GM12891 (cell line): ENCODE results near the gene SLC24A3.

Experiments
- DNase-seq: peaks from one replicate; pipeline ENCODE4 v3.0.0; 2011; ENCODE audit warnings: low spot score; ENCODE audit not compliant: insufficient read length
- FAIRE-seq: peaks from 2 replicates; lab custom pipeline; 2011; peaks lifted over from hg19 to GRCh38; lab: Jason Lieb, UNC
- PAX5 ChIP-seq: IDR thresholded peaks from 2 replicates; pipeline ENCODE4 v1.6.1; 2011; ENCODE audit warnings: low read length, moderate library complexity, mild to moderate bottlenecking; ENCODE audit not compliant: insufficient read depth, severe bottlenecking
- POLR2A ChIP-seq: IDR thresholded peaks from 2 replicates; pipeline ENCODE4 v1.6.1; 2011; ENCODE audit warnings: low read depth, low read length, control low read depth
- POLR2AphosphoS5 ChIP-seq: IDR thresholded peaks from 2 replicates; pipeline ENCODE4 v1.6.1; 2011; ENCODE audit warnings: low read depth, low read length, control low read depth
- POU2F2 ChIP-seq: IDR thresholded peaks from 2 replicates; pipeline ENCODE4 v1.6.1; 2011; ENCODE audit warnings: low read depth, mild to moderate bottlenecking, control low read depth, low read length, moderate library complexity
- SPI1 ChIP-seq: IDR thresholded peaks from 2 replicates; pipeline ENCODE4 v1.6.1; 2011; ENCODE audit warnings: low read depth, low read length, control low read depth
- TAF1 ChIP-seq: IDR thresholded peaks from 2 replicates; pipeline ENCODE4 v1.6.1; 2011; ENCODE audit warnings: low read depth, low read length, control low read depth

The SLC24A3 gene

DNA sequence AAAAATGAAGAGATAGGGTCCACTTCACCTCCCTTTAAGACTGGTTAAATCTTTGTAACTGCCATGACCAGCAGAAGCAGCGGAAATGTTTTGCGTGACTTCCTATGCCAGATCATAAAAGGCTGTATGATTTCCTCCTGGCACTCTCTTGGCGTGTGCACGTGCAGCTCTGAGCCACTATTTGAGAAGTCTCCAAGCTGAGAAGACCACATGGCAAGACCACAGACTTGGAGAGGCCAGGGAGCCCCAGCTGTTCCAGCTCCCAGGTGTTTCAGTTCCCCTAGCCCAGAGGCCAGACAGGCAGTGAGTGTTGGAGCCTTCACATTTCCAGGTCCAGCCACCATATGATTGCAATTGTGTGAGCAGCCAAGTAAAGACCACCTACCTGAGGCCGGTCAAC lies 286.3 kb downstream of the SLC24A3 start:
- DNase-seq = no peak
- FAIRE-seq = no peak
- TF ChIP-seq POLR2A (no peak), POLR2AphosphoS5 (no peak), SPI1 (no peak), POU2F2 (no peak), TAF1 (no peak), PAX5 (no peak)

DNA sequence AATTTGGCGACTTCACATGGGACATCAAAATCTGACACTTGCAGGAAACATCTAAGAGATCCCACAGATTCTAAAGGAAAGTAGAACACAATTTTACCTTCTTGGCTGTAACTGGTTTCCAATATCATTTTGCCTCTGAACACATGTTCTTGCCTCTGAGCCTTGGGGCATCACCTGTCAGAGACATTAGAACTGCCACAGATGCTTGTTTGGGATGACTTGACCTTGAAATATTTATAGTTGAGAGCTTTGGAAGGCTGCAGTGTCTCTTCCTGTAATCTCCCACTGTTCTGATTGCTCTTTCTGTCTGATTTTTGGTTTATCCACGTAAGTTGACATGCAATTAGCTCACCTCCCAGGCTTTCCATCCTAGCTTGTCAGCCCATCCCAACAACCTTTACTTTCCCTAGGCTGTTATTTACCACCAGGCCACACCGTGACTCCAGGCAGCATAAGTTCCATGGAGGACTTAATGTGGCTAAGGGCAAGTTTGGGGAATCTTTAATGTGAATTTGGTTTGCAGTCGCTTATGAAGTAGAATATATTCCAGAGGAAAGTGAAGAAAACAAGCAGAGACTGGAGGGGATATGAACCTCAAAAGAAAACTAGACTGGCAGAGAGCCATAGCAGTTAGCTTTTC lies 289.2 kb downstream of the SLC24A3 start:
- DNase-seq (no peak), FAIRE-seq (no peak)
- TF ChIP-seq POU2F2 = no peak
- TF ChIP-seq TAF1 = no peak
- no peak for TF ChIP-seq POLR2AphosphoS5
- TF ChIP-seq POLR2A = no peak
- TF ChIP-seq PAX5 = no peak
- no peak for TF ChIP-seq SPI1

DNA sequence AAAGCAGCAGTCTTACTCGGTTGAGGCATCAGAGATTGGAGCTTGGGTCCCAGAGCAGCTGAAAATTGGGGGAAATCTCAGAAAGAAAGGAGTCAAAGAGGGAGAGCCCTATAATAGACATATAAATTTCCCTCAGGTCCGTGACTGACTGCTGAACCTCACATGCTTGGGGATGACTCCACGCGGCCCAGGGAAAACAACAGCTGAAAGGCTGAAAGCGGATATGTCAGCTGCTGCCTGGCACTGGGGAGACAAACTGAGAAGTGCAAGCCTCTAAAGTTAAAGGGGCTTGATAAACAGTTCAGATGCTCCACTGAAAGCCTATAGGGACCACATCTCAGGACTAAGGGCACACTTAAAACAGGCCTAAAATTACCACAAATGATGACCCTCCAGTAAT lies 289.7 kb downstream of the SLC24A3 start:
- no peak for TF ChIP-seq SPI1
- no peak for TF ChIP-seq POU2F2
- no peak for TF ChIP-seq POLR2A
- no peak for TF ChIP-seq POLR2AphosphoS5
- no peak for TF ChIP-seq PAX5
- no peak for TF ChIP-seq TAF1
- FAIRE-seq (no peak), DNase-seq (no peak)

GRCh38 chr20:19504251-19504650 lies 291.8 kb downstream of the SLC24A3 start:
- DNase-seq (no peak), FAIRE-seq (no peak)
- TF ChIP-seq POLR2A (no peak), PAX5 (no peak), SPI1 (no peak)

- FAIRE-seq (no peak), DNase-seq (no peak)
- TF ChIP-seq POU2F2 (no peak), TAF1 (no peak), POLR2AphosphoS5 (no peak), PAX5 (no peak), POLR2A (no peak), SPI1 (no peak)
Observed at GRCh38 chr20:19506021-19506420, 293.6 kb downstream of the SLC24A3 start.

GRCh38 chr20:19508449-19508848 lies 296.0 kb downstream of the SLC24A3 start:
- DNase-seq (no peak), FAIRE-seq (no peak)
- no peak for TF ChIP-seq POLR2AphosphoS5
- no peak for TF ChIP-seq POLR2A
- no peak for TF ChIP-seq PAX5
- TF ChIP-seq TAF1 = no peak
- no peak for TF ChIP-seq POU2F2
- TF ChIP-seq SPI1 = no peak

GRCh38 chr20:19510611-19511010 lies 298.2 kb downstream of the SLC24A3 start:
- no peak for TF ChIP-seq PAX5
- TF ChIP-seq TAF1 = no peak
- TF ChIP-seq POLR2AphosphoS5 = no peak
- no peak for TF ChIP-seq SPI1
- no peak for TF ChIP-seq POLR2A
- no peak for TF ChIP-seq POU2F2
- no peak for DNase-seq
- FAIRE-seq = no peak

- FAIRE-seq = no peak
Observed at GRCh38 chr20:19511931-19512330, 299.5 kb downstream of the SLC24A3 start.

GRCh38 chr20:19512886-19513677 lies 300.6 kb downstream of the SLC24A3 start:
- FAIRE-seq (no peak), DNase-seq (no peak)
- TF ChIP-seq PAX5 = no peak
- TF ChIP-seq POU2F2 = no peak
- TF ChIP-seq POLR2AphosphoS5 = no peak
- TF ChIP-seq SPI1 = no peak
- TF ChIP-seq TAF1 = no peak
- TF ChIP-seq POLR2A = no peak

More at GRCh38 chr20:19511931-19512330, 299.5 kb downstream of the SLC24A3 start:
- TF ChIP-seq SPI1 (no peak), POLR2A (no peak), PAX5 (no peak), POLR2AphosphoS5 (no peak), POU2F2 (no peak), TAF1 (no peak)
- DNase-seq = no peak
